Fibroblast of villous mesenchyme (primary cell): ENCODE results near the gene RAP1GAP. TPM values are rescaled to one million over a fixed set of nuclear protein-coding genes. Genes with fewer than 3 reads are reported as not detected.

Source experiments
- DNase-seq: peaks from one replicate; pipeline ENCODE4 v3.0.0-alpha.2; 2010; ENCODE audit warnings: low read depth
- H3K4me3 ChIP-seq: 2 replicates; pipeline ENCODE4 v1.5.1; 2011; ENCODE audit warnings: low read depth, mild to moderate bottlenecking, low read length
- CTCF ChIP-seq: IDR thresholded peaks from 2 replicates; pipeline ENCODE4 v1.5.1; 2012; ENCODE audit warnings: low read depth, mild to moderate bottlenecking, low read length; ENCODE audit not compliant: insufficient read depth
- total RNA-seq: library from RNA; depleted of rRNA; stranded (reverse); fragments of >200 nt; gene quantifications from 2 replicates; pipeline ENCODE4 v1.2.3, GENCODE V29; 2012

Gene RAP1GAP
- total RNA-seq, 1 donor = under 0.01 TPM

GRCh38 chr1:21572221-21572620 is 96.9 kb downstream of the RAP1GAP start:
- DNase-seq = no peak
- no peak overlapping the region for H3K4me3 ChIP-seq
- TF ChIP-seq CTCF = no peak

- H3K4me3 ChIP-seq = no peak overlapping the region
- TF ChIP-seq CTCF = no peak
- no peak for DNase-seq
Measured at GRCh38 chr1:21570885-21571284, 98.3 kb downstream of the RAP1GAP start.

- no peak overlapping the region for H3K4me3 ChIP-seq
- no peak for TF ChIP-seq CTCF
- no peak for DNase-seq
Measured at GRCh38 chr1:21570528-21570875, 98.7 kb downstream of the RAP1GAP start.

DNA sequence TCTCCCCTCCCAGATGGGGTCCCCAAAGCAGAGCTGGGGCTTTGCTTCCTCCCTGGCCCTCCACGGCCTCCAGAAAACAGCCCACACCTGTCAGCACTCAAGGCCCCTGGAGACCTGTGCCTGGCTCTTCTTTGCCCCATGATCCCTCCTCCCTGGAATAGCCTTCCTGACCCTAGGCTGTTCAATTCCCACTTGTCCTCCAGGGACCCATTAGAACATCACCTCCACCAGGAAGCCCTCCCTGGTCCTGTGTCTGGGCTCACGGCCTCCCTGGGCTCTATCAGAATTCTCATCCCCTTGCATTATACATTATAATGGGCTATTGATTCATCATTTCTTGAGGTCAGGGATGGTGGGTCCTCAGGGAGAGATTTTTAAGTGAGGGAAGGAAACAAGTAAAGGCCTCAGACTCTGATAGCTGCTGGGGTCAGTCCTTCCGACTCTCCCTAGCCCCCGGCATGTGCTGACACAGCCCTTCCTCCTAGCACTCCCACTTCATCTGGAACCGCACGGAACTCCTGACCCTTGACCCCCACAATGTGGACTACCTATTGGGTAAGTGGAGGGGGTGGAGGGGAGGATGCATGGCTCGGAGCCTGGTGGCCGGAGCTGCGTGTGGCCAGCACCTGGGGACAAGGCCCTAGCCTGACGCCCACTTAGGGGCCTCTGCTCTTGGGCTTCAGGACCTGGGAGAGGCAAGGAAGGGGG is 99.2 kb downstream of the RAP1GAP start:
- TF ChIP-seq CTCF = no peak
- H3K4me3 ChIP-seq = no peak overlapping the region
- DNase-seq = no peak

DNA sequence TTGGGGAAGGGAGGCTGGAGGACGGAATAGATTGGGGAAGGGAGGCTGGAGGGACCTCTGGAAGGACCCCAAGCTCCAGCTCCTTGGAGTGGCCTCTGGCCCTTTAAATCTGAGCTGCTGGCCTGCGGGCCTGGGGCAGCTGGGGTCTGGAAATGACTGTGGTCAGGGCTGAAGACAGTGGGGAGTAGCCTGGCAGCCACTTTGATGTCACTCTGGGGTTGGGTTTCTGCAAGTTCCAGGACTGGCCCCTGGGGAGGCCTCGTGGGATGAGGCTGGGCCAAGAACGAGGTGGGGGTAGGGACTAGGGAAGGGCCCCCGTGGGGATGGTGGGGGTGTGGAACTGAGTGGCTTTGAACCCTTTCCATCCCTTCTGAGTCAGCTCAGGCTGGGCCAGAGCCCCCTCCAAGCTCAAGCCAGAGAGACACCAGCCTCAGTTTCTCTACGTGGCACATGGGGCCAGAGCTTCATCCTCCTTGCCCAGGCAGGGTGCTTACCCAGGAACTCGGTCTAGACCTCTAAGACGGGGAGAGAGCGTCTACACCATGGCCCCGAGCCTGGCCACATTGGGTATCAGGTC is 100.3 kb downstream of the RAP1GAP start:
- no peak for TF ChIP-seq CTCF
- H3K4me3 ChIP-seq = no peak overlapping the region
- DNase-seq = no peak

- H3K4me3 ChIP-seq = no peak overlapping the region
- TF ChIP-seq CTCF = no peak
- DNase-seq = no peak
Measured at GRCh38 chr1:21568006-21568746, 101.0 kb downstream of the RAP1GAP start.
